Neural progenitor cell (in vitro differentiated cells): ENCODE data around the gene TACR2. TPM values are rescaled to one million over a fixed set of nuclear protein-coding genes. Genes with fewer than 3 reads are reported as not detected.
A peak's percentile ranks its signal among the peaks of the same experiment; 100 is the strongest.

Experiments used
- DNase-seq: peaks from one replicate; pipeline ENCODE4 v3.0.0-alpha.2; 2016; ENCODE audit warnings: low spot score
- H2AFZ ChIP-seq: fragments of 200-600 bp; sonication (generic); replicated peaks from 2 replicates; pipeline ENCODE4 v1.6.1; 2016; ENCODE audit warnings: antibody characterized with exemption
- H3F3A ChIP-seq: fragments of 200-600 bp; sonication (generic); 2 replicates; pipeline ENCODE4 v1.6.1; 2016; ENCODE audit warnings: antibody characterized with exemption, low read depth
- H3K27ac ChIP-seq: fragments of 200-600 bp; sonication (generic); 2 replicates; pipeline ENCODE4 v1.5.1; 2016; ENCODE audit warnings: mild to moderate bottlenecking
- H3K27me3 ChIP-seq: fragments of 200-600 bp; sonication (generic); 2 replicates; pipeline ENCODE4 v1.6.1; 2016; ENCODE audit warnings: mild to moderate bottlenecking, moderate library complexity
- H3K36me3 ChIP-seq: fragments of 200-600 bp; sonication (generic); 2 replicates; pipeline ENCODE4 v1.5.1; 2016
- H3K4me1 ChIP-seq: fragments of 200-600 bp; sonication (generic); 2 replicates; pipeline ENCODE4 v1.6.1; 2016; ENCODE audit warnings: mixed run types
- H3K4me2 ChIP-seq: fragments of 200-600 bp; sonication (generic); 2 replicates; pipeline ENCODE4 v1.6.1; 2016
- H3K4me3 ChIP-seq: fragments of 200-600 bp; sonication (generic); 2 replicates; pipeline ENCODE4 v1.5.1; 2016
- H3K79me2 ChIP-seq: fragments of 200-600 bp; sonication (generic); 2 replicates; pipeline ENCODE4 v1.6.1; 2016; ENCODE audit warnings: low read depth
- H3K9ac ChIP-seq: fragments of 200-600 bp; sonication (generic); 2 replicates; pipeline ENCODE4 v1.6.1; 2016
- H3K9me3 ChIP-seq: fragments of 200-600 bp; sonication (generic); 2 replicates; pipeline ENCODE4 v1.5.1; 2016; ENCODE audit warnings: low read depth
- H4K20me1 ChIP-seq: fragments of 200-600 bp; sonication (generic); 2 replicates; pipeline ENCODE4 v1.6.1; 2016; ENCODE audit warnings: low read depth
- H3K27ac Mint-ChIP-seq: 3 replicates; pipeline ENCODE4 v1.8.0; 2021; ENCODE audit warnings: mixed read lengths
- H3K27me3 Mint-ChIP-seq: 2 replicates; pipeline ENCODE4 v1.8.0; 2022; ENCODE audit warnings: low read depth, mild to moderate bottlenecking, inconsistent platforms, moderate library complexity, mixed read lengths; ENCODE audit not compliant: insufficient read depth
- H3K36me3 Mint-ChIP-seq: 3 replicates; pipeline ENCODE4 v1.8.0; 2021; ENCODE audit warnings: mixed read lengths
- H3K4me1 Mint-ChIP-seq: 3 replicates; pipeline ENCODE4 v1.8.0; 2021; ENCODE audit warnings: mixed read lengths
- H3K4me3 Mint-ChIP-seq: 3 replicates; pipeline ENCODE4 v1.8.0; 2021; ENCODE audit warnings: mild to moderate bottlenecking, moderate library complexity, mixed read lengths
- H3K9me3 Mint-ChIP-seq: 3 replicates; pipeline ENCODE4 v1.8.0; 2020; ENCODE audit warnings: mixed read lengths
- EZH2 ChIP-seq: fragments of 200-600 bp; sonication (generic); IDR thresholded peaks from 2 replicates; pipeline ENCODE4 v1.6.1; 2017; ENCODE audit warnings: antibody characterized with exemption, mild to moderate bottlenecking, moderate library complexity
- EZH2phosphoT487 ChIP-seq: fragments of 200-600 bp; sonication (generic); IDR thresholded peaks from 2 replicates; pipeline ENCODE4 v1.6.1; 2017; ENCODE audit warnings: antibody characterized with exemption
- total RNA-seq: library from RNA; depleted of rRNA; stranded (reverse); fragments of >200 nt; gene quantifications from 2 replicates; pipeline ENCODE4 v1.2.3, GENCODE V29; 2015; ENCODE audit warnings: low replicate concordance
- TF ChIP-seq, protein P1 (sequence below): fragments of 200-600 bp; sonication (generic); IDR thresholded peaks from 2 replicates; pipeline ENCODE4 v1.5.1; 2017; ENCODE audit warnings: antibody characterized with exemption, mild to moderate bottlenecking

TACR2 gene
- total RNA-seq, 1 donor from 2014 or later = not detected

DNA sequence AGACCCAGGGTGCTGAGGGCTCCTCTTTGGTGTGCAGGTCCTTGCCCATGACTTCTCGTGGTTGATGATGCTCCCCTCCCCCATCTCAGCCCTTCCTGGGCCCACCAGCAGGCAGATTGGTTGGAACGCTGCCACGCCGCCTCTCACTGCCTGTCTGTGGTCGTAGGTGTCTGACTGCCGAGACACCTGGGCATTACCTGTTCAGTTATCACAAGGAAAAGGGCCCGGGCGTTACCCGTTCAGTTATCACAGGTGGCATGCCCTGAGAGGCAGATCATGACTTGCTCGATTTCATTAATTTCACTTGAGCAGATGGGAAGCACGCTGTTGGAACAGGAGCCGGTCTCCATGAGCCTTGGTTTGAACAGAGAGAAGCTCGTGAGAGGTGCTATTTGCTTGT lies 42.5 kb downstream of the TACR2 start:
- Histone ChIP-seq H3K9me3 (no peaks in the 10 kb centered on the region), H3K79me2 (no peaks in the 10 kb centered on the region), H3K4me2 (no peak overlapping the region), H3K36me3 (no peaks in the 10 kb centered on the region), H3K4me1 (peaks cover 9% of the 10 kb centered on the region), H4K20me1 (no peaks in the 10 kb centered on the region), H3K27ac (no peak overlapping the region), H2AFZ (no peak overlapping the region), H3K9ac (no peak overlapping the region), H3K27me3 (no peaks in the 10 kb centered on the region), H3K4me3 (no peak overlapping the region), H3F3A (peaks cover 4% of the 10 kb centered on the region)
- Mint-ChIP-seq H3K36me3 (peaks cover 17% of the 10 kb centered on the region), H3K4me3 (no peak overlapping the region), H3K27me3 (peaks cover 7% of the 10 kb centered on the region), H3K27ac (peak overlapping the region; percentile 18), H3K9me3 (no peaks in the 10 kb centered on the region), H3K4me1 (peaks cover 5% of the 10 kb centered on the region)
- DNase-seq = no peak
- TF ChIP-seq, protein P1, sequence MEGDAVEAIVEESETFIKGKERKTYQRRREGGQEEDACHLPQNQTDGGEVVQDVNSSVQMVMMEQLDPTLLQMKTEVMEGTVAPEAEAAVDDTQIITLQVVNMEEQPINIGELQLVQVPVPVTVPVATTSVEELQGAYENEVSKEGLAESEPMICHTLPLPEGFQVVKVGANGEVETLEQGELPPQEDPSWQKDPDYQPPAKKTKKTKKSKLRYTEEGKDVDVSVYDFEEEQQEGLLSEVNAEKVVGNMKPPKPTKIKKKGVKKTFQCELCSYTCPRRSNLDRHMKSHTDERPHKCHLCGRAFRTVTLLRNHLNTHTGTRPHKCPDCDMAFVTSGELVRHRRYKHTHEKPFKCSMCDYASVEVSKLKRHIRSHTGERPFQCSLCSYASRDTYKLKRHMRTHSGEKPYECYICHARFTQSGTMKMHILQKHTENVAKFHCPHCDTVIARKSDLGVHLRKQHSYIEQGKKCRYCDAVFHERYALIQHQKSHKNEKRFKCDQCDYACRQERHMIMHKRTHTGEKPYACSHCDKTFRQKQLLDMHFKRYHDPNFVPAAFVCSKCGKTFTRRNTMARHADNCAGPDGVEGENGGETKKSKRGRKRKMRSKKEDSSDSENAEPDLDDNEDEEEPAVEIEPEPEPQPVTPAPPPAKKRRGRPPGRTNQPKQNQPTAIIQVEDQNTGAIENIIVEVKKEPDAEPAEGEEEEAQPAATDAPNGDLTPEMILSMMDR = no peak
- no peak for TF ChIP-seq EZH2

DNA sequence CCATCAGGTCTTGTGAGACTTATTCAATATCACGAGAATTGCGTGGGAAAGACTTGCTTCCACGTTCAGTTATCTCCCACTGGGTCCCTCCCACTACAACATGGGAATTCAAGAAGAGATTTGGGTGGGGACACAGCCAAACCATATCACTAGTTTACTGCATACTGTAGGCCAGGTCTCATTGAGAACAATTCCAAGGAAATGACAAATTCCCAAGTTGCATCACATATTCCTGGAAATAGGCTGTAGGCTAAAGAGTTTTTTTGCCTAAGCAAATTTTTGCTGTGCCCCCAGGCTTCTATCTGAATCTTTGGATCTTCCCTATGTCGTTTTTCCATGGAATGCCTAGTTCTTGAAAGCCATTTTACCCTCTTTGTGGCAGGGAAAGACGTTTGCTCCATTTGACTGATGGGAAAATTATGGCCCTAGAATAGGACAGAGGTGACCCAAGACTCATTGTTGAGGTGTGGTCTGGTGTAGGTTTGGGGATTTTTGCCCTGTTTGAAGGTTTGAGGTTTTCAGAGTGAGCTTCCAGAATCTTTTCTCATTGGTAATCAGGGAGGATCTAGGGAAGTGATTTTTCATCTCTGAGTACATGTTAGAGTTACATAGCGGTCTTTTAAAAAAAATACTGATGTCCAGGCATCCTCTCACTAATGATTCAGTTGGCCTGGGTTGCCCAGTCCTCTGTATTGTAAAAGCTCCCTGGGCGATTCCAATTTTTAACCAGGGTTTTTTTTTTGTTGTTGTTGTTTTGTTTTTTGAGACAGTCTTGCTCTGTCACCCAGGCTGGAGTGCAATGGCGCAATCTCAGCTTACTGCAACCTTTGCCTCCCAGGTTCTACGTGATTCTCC lies 44.4 kb downstream of the TACR2 start:
- Mint-ChIP-seq H3K4me1 (peaks cover 8% of the 10 kb centered on the region), H3K4me3 (no peak overlapping the region), H3K27ac (no peak overlapping the region), H3K27me3 (peaks cover 7% of the 10 kb centered on the region), H3K9me3 (no peaks in the 10 kb centered on the region), H3K36me3 (peaks cover 19% of the 10 kb centered on the region)
- Histone ChIP-seq H4K20me1 (no peaks in the 10 kb centered on the region), H3K4me3 (no peak overlapping the region), H3K27me3 (no peaks in the 10 kb centered on the region), H3K9me3 (no peaks in the 10 kb centered on the region), H3K4me2 (no peak overlapping the region), H3K27ac (no peak overlapping the region), H3K36me3 (no peaks in the 10 kb centered on the region), H2AFZ (no peak overlapping the region), H3K9ac (no peak overlapping the region), H3K4me1 (peaks cover 22% of the 10 kb centered on the region), H3K79me2 (no peaks in the 10 kb centered on the region), H3F3A (peaks cover 4% of the 10 kb centered on the region)
- no peak for DNase-seq
- TF ChIP-seq, protein P1 = no peak

DNA sequence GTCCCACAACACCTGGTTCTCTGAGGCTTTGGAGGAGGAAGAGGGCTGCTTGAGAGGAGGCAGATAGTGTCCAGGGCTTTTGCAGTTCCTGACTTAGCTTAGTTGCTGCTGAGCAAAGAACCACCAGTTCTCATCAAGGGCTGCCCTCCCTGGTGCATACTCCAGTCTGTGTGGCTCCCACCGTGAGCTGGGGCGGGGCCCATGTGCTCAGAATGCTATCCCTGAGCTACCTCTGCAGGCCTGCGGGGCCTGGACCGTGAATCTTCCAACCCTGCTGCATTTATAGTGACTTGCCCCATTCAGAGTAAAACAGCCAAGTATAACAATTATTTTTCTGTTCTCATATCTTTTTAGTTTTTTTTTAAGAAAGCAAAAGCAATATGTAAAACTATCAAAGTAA lies 49.2 kb downstream of the TACR2 start:
- H3K4me2 ChIP-seq = peak overlapping the region; percentile 13
- TF ChIP-seq EZH2 (no peak), EZH2phosphoT487 (no peak)
- TF ChIP-seq, protein P1 = no peak
- H3K9me3 ChIP-seq = no peaks in the 10 kb centered on the region
- no peak for DNase-seq
- H4K20me1 ChIP-seq = no peaks in the 10 kb centered on the region
- H3K4me1 ChIP-seq = peaks cover 13% of the 10 kb centered on the region
- H3K4me3 ChIP-seq = no peak overlapping the region
- H3K27me3 Mint-ChIP-seq = no peaks in the 10 kb centered on the region
- no peak overlapping the region for H3K27ac ChIP-seq
- no peak overlapping the region for H2AFZ ChIP-seq
- H3F3A ChIP-seq = no peaks in the 10 kb centered on the region
- no peak overlapping the region for H3K9ac ChIP-seq
- no peak overlapping the region for H3K4me3 Mint-ChIP-seq
- peaks cover 31% of the 10 kb centered on the region for H3K4me1 Mint-ChIP-seq
- H3K27ac Mint-ChIP-seq = no peak overlapping the region
- H3K36me3 ChIP-seq = no peaks in the 10 kb centered on the region
- H3K36me3 Mint-ChIP-seq = peaks cover 16% of the 10 kb centered on the region
- H3K27me3 ChIP-seq = no peaks in the 10 kb centered on the region
- H3K79me2 ChIP-seq = no peaks in the 10 kb centered on the region
- H3K9me3 Mint-ChIP-seq = no peaks in the 10 kb centered on the region
